Lung (tissue), 12 donors: ENCODE measurements around the gene SLC9C2. TPM values are rescaled to one million over a fixed set of nuclear protein-coding genes. Genes with fewer than 3 reads are reported as not detected.
"Not testable (repeated sequence)": the region's sequence is repeated elsewhere in the genome, so short reads cannot be mapped to it uniquely, and the experiment has no call there.

Source experiments
- ATAC-seq: fragments of 200-7000 bp; cut with Tn5 transposase; one replicate; pipeline ENCODE4 v1.9.1; 2020; ENCODE audit warnings: moderate number of reproducible peaks; ENCODE audit not compliant: insufficient read depth, low FRiP score
- DNase-seq, 3 donors: peaks; one replicate each; pipeline ENCODE4 v3.0.0-alpha.2; 2013 to 2017
- H3K27ac ChIP-seq, 2 donors: one replicate each; pipeline ENCODE4 v1.5.1; 2013; ENCODE audit warnings: mild to moderate bottlenecking in 2 of 2, moderate library complexity in 2 of 2, control low read depth in 1 of 2, inconsistent platforms in 1 of 2, low read depth in 1 of 2, low read length in 1 of 2
- H3K27me3 ChIP-seq, 3 donors: one replicate each; pipeline ENCODE4 v1.5.1; 2013; ENCODE audit warnings: low read length in 2 of 3; ENCODE audit not compliant: control insufficient read depth in 3 of 3, insufficient read depth in 3 of 3
- H3K36me3 ChIP-seq, 4 donors: one replicate each; pipeline ENCODE4 v1.5.1; 2013; ENCODE audit warnings: low read length in 4 of 4, mild to moderate bottlenecking in 1 of 4, moderate library complexity in 1 of 4; ENCODE audit not compliant: control insufficient read depth in 4 of 4, insufficient read depth in 4 of 4
- H3K4me1 ChIP-seq, 5 donors: one replicate each; pipeline ENCODE4 v1.5.1; 2013; ENCODE audit warnings: low read length in 5 of 5, mild to moderate bottlenecking in 2 of 5, moderate library complexity in 1 of 5; ENCODE audit not compliant: control insufficient read depth in 5 of 5, insufficient read depth in 5 of 5
- H3K4me3 ChIP-seq: one replicate; pipeline ENCODE4 v1.5.1; 2013; ENCODE audit warnings: mild to moderate bottlenecking, control low read depth, moderate library complexity
- H3K9ac ChIP-seq, 2 donors: one replicate each; pipeline ENCODE4 v1.5.1; 2013; ENCODE audit warnings: low read length in 2 of 2, control low read depth in 1 of 2; ENCODE audit not compliant: insufficient read depth in 1 of 2
- H3K9me3 ChIP-seq, 4 donors: one replicate each; pipeline ENCODE4 v1.5.1; 2013; ENCODE audit warnings: low read length in 3 of 4, mild to moderate bottlenecking in 1 of 4, moderate library complexity in 1 of 4; ENCODE audit not compliant: control insufficient read depth in 4 of 4, insufficient read depth in 3 of 4
- CTCF ChIP-seq: IDR thresholded peaks from 2 replicates; pipeline ENCODE4 v1.5.1; 2012; ENCODE audit warnings: mild to moderate bottlenecking; ENCODE audit errors: control extremely low read depth, extremely low read depth
- WGBS, 2 donors: extraction: QIAGEN DNeasy Blood & Tissue Kit; methylation state at CpG; one replicate each; pipeline ENCODE4 v1.1.7; 2013; 5-methylcytosine and 5-hydroxymethylcytosine counted together
- polyA plus RNA-seq, 2 donors: library from polyadenylated mRNA; stranded (reverse); fragments of 200-250 nt; gene quantifications; one replicate each; pipeline ENCODE4 v1.2.1, GENCODE V29; 2013
- total RNA-seq, 2 donors: library from RNA; depleted of rRNA in 1 of 2; stranded (reverse); fragments of >200 nt in 1 of 2; gene quantifications; one replicate each; pipeline ENCODE4 v1.2.1, GENCODE V29; 2014 to 2021
- donor health status: control.
- donor health status: control.
- donor health status: Bipolar disorder and iron deficiency.
- donor health status: healthy.
- donor health status: DM: yes; HTN: yes; CAD: no.

Gene SLC9C2
- total and polyA plus RNA-seq, 4 donors, result 0.05 to 0.98 (median 0.60) TPM

GRCh38 chr1:173495609-173496267 lies 107.1 kb downstream of the SLC9C2 start:
- DNase-seq (no peak), ATAC-seq (no peak)
- TF ChIP-seq CTCF, result no peak
- Histone ChIP-seq H3K9ac (no peak overlapping the region), H3K27me3 (no peaks in the 10 kb centered on the region), H3K4me1 (no peaks in the 10 kb centered on the region), H3K9me3 (peaks cover 0 to 2% (median 0%) of the 10 kb centered on the region in 4 donors), H3K36me3 (peaks cover 0 to 8% (median 0%) of the 10 kb centered on the region in 4 donors), H3K4me3 (no peak overlapping the region), H3K27ac (no peak overlapping the region)
- WGBS, 2 donors, result 87 to 91% methylated on average over 8 of the region's 8 CpGs

GRCh38 chr1:173493125-173493524 lies 109.7 kb downstream of the SLC9C2 start:
- not testable (repeated sequence) for H3K27ac ChIP-seq

DNA sequence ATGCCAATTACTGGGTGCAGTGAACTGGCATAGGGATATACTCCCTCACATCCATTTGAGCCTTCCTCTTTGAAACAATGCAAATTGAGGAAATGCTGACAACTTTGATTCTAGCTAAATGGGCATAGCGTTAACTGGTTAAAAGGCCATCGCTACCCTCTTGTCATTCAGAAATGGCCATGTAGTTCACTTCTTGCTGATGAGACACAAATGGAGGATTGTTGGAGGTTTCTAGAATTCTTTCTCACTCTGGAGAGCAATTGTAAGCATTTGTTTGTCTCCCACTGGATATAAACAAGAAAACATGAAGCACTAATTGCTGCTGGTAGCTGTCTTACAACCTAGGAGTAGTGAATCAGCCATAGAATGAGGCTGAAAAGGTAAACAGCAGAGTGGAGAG lies 111.4 kb downstream of the SLC9C2 start:
- H3K36me3 ChIP-seq, result peaks cover 11 to 35% (median 16%) of the 10 kb centered on the region in 4 donors
- no peak overlapping the region for H3K27ac ChIP-seq
- H3K9me3 ChIP-seq, result no peaks in the 10 kb centered on the region
- no peak overlapping the region for H3K4me3 ChIP-seq
- no peak overlapping the region for H3K9ac ChIP-seq
- H3K27me3 ChIP-seq, result no peaks in the 10 kb centered on the region
- no peak for TF ChIP-seq CTCF
- DNase-seq (no peak), ATAC-seq (no peak)
- no peaks in the 10 kb centered on the region for H3K4me1 ChIP-seq
- WGBS, 2 donors, result 98 to 99% methylated on average over 2 of the region's 2 CpGs

More at GRCh38 chr1:173493125-173493524, 109.7 kb downstream of the SLC9C2 start:
- not testable (repeated sequence) for H3K27me3 ChIP-seq, H3K4me1 ChIP-seq, H3K9me3 ChIP-seq, ATAC-seq, H3K4me3 ChIP-seq, H3K9ac ChIP-seq, DNase-seq
- 98% methylated on average over 8 of the region's 8 CpGs for WGBS, 2 donors
- H3K36me3 ChIP-seq, result peaks cover 6 to 22% (median 7%) of the 10 kb centered on the region in 4 donors

DNA sequence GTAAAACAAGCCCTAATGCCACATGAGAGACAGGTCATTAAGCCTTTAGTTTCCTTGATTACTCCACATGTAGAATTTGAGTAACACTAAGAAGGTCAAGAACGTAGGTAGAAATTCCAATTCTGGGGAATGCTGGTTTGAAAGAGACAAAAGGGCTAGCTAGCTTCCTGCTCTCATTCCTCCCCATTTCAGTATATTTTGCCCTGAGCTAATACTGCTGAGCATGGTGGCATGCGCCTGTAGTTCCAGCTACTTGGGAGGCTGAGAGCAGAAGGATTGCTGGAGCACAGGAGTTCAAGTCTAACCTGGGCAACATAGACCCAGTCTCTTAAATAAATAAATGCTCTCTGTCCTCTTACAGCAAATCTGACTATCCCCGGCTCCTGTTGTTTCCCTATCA lies 112.9 kb downstream of the SLC9C2 start:
- H3K27ac ChIP-seq, result no peak overlapping the region
- WGBS, 2 donors, result 96 to 98% methylated on average over 3 of the region's 3 CpGs
- no peaks in the 10 kb centered on the region for H3K9me3 ChIP-seq
- H3K27me3 ChIP-seq, result no peaks in the 10 kb centered on the region
- H3K36me3 ChIP-seq, result peaks cover 18 to 50% (median 30%) of the 10 kb centered on the region in 4 donors
- no peaks in the 10 kb centered on the region for H3K4me1 ChIP-seq
- no peak for ATAC-seq
- TF ChIP-seq CTCF, result no peak
- DNase-seq, result no peak
- H3K4me3 ChIP-seq, result no peak overlapping the region
- no peak overlapping the region for H3K9ac ChIP-seq
